ENCODE results near the gene NMUR1.

GRCh38 chr2:231542136-231542535 is 11.9 kb upstream of the NMUR1 start:
- TF ChIP-seq CTCF (IDR thresholded peaks at IDR 0.05; ENCODE audit: low read depth, low read length) (no peak), EZH2phosphoT487 (IDR thresholded peaks at IDR 0.05; ENCODE audit: low read depth) (no peak)
